Activated CD4-positive, alpha-beta T cell treated with anti-CD3 and anti-CD28 coated beads for 36 hours (primary cell): Measurements from ENCODE around the gene CDYL. TPM values are rescaled to one million over a fixed set of nuclear protein-coding genes. Genes with fewer than 3 reads are reported as not detected.
"Not testable (repeated sequence)": the region's sequence is repeated elsewhere in the genome, so short reads cannot be mapped to it uniquely, and the experiment has no call there.

ENCODE experiments used
- ATAC-seq: fragments of 200-7000 bp; cut with Tn5 transposase; one replicate; pipeline ENCODE4 v1.10.0; 2021; ENCODE audit warnings: mild to moderate bottlenecking, moderate library complexity
- CTCF ChIA-PET: fragments of 350-600 bp; sonication (Branson Sonifier 250); formaldehyde crosslinking; loops from one replicate; lab custom pipeline; 2021; ENCODE audit warnings: antibody characterized with exemption; lab: Charles Lee
- POLR2A ChIA-PET: fragments of 350-600 bp; sonication (Branson Sonifier 250); formaldehyde crosslinking; loops from one replicate; lab custom pipeline; 2021; ENCODE audit warnings: antibody characterized with exemption, inconsistent platforms; lab: Charles Lee
- DNase-seq: peaks from one replicate; pipeline ENCODE4 v3.0.0-alpha.2; 2020
- H3K27ac Mint-ChIP-seq: one replicate; pipeline ENCODE4 v1.8.0; 2021; ENCODE audit warnings: mixed read lengths
- H3K27me3 Mint-ChIP-seq: one replicate; pipeline ENCODE4 v1.8.0; 2021; ENCODE audit warnings: mixed read lengths
- H3K36me3 Mint-ChIP-seq: one replicate; pipeline ENCODE4 v1.8.0; 2021; ENCODE audit warnings: low read depth, mixed read lengths
- H3K4me1 Mint-ChIP-seq: one replicate; pipeline ENCODE4 v1.8.0; 2021; ENCODE audit warnings: mixed read lengths
- H3K4me3 Mint-ChIP-seq: one replicate; pipeline ENCODE4 v1.8.0; 2021; ENCODE audit warnings: mild to moderate bottlenecking, moderate library complexity, mixed read lengths
- H3K9me3 Mint-ChIP-seq: one replicate; pipeline ENCODE4 v1.8.0; 2021; ENCODE audit warnings: low read depth, mixed read lengths
- intact Hi-C, 2 experiments: fragments of 100-400 bp; cut with DNase I in 1 of 2; cut with micrococcal nuclease in 1 of 2; formaldehyde crosslinking; loops; one replicate each; pipeline versions ENCODE4 v1.14.2 to v1.15.1; 2022 to 2024; cut with DNase I, micrococcal nuclease
- total RNA-seq, 2 experiments: library from RNA; stranded (reverse); gene quantifications; one replicate each; pipeline ENCODE4 v1.2.3, GENCODE V29; 2021

CDYL gene
- total RNA-seq, 2 experiments from 2014 or later: 22.1 to 33.7 TPM

DNA sequence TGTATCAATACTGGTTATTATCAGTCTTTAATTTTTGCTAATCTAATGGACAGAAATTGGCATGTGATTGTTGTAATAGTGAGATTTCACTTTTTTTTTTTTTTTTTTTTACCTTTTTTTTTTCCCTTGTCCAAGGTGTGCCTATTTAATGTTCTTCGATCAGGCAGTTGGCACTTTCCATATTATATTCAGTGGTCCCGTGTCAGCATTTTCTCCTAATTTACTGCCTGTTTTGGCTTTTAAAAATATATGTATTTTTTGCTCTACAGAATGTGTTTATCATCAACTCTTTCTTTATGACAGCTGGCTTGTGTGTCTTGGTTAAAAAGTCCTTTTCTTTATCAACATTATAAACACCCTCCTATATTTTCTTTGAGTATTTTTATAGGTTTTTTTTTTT lies 39.4 kb downstream of the CDYL start:
- CTCF ChIA-PET: interaction anchor here (0.6 to 1.3 kb wide), 2 partner anchors 11 to 43 kb away, joined by 3 read pairs; no protein-coding TSS in a partner anchor
- H3K36me3 Mint-ChIP-seq: peaks cover 6% of the 10 kb centered on the region

DNA sequence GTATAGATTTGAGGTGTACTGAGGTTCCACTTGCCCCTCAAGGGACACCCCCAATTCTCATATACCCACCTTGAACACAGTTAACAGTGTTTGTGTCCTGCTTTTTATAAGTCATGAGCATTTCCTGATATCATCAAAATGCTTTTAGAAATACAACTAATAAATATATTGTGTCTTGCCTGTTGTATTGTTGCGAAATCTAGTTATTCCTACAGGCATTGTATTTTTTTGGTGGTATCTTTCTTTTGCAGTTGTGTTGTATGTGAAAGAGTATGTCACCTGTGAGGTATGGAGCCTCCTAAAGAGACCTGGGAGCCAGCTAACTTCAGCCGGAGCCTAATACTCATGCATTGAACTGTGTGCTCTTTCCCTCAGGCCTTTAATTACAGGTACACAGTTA lies 40.7 kb downstream of the CDYL start:
- Mint-ChIP-seq H3K27ac (no peak overlapping the region), H3K36me3 (peaks cover 11% of the 10 kb centered on the region), H3K27me3 (no peaks in the 10 kb centered on the region), H3K4me3 (no peak overlapping the region), H3K9me3 (peaks cover 4% of the 10 kb centered on the region), H3K4me1 (peaks cover 53% of the 10 kb centered on the region)
- intact Hi-C loops: no loop called here
- no peak for DNase-seq
- CTCF ChIA-PET: interaction anchor here (0.6 to 0.7 kb wide), 3 partner anchors 12 to 219 kb away, joined by 3 to 4 read pairs (median 3); no protein-coding TSS in a partner anchor
- POLR2A ChIA-PET: interaction anchor here (0.7 kb wide), 1 partner anchor 275 kb away, joined by 3 read pairs; no protein-coding TSS in a partner anchor
- ATAC-seq: peak; percentile 44

More for the DNA sequence above, 39.4 kb downstream of the CDYL start:
- Mint-ChIP-seq H3K4me3 (no peak overlapping the region), H3K4me1 (peaks cover 62% of the 10 kb centered on the region), H3K27me3 (no peaks in the 10 kb centered on the region), H3K27ac (no peak overlapping the region), H3K9me3 (peaks cover 3% of the 10 kb centered on the region)
- POLR2A ChIA-PET: no interaction called here
- DNase-seq: no peak
- no peak for ATAC-seq
- intact Hi-C loops: no loop called here

DNA sequence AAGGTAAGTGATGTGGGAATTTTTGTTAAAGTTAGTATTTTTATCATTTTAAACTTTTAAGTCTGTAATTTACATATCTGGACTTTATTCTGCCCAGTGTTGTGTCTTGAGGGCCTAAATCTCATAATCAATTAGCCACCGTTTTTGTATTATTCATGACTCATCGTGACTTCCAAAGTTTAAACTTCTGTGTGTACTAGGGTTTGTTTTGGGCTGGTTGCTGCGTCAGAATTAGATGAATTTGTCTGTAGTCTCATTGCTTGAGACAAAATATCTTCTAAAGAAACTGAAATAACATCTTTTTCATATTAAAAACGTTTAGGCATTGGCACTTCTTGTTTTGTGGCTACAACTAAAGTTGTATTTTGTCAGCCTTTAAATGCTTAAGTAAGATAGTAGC lies 41.3 kb downstream of the CDYL start:
- Mint-ChIP-seq H3K36me3 (peaks cover 11% of the 10 kb centered on the region), H3K4me1 (peaks cover 46% of the 10 kb centered on the region), H3K4me3 (no peak overlapping the region), H3K27ac (no peak overlapping the region), H3K27me3 (no peaks in the 10 kb centered on the region), H3K9me3 (peaks cover 4% of the 10 kb centered on the region)
- DNase-seq (no peak), ATAC-seq (no peak)
- intact Hi-C loops: no loop called here
- POLR2A ChIA-PET: no interaction called here
- CTCF ChIA-PET: interaction anchor here (0.6 to 1.1 kb wide), 5 partner anchors 12 to 218 kb away, joined by 3 to 4 read pairs (median 3); no protein-coding TSS in a partner anchor

DNA sequence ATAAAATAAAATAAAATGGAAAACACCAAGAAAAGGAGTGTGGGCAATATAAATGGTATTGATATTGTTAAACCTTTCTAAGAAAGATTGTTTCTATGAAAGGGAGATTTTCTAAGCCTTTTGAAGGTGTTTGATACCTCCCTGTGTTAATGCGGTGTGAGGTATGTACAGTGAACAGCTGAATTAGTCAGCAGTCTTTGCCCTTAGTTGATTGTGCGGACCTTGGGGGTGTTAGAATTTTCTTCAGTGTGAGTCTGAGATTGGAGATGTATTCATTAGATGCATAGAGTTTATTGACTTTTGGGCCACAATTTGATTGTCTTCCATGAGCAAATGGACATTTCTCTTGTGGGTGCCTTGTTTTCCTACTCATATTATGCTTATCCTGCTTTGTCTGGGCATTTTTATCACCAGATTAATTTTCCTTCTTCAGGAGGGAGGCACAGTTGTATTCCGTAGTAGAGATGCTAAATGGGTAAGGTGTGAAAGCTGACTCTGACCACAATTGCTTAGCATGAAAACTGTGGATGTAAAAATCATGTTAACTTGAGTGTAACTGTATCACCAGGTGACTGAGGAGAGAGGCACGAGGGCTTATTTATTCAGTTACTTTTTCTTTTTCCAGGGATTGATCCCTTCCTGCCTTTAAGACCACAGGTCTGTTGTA lies 42.2 kb downstream of the CDYL start:
- POLR2A ChIA-PET: no interaction called here
- Mint-ChIP-seq H3K27ac (no peak overlapping the region), H3K27me3 (no peaks in the 10 kb centered on the region), H3K4me3 (no peak overlapping the region), H3K4me1 (peaks cover 39% of the 10 kb centered on the region), H3K9me3 (peaks cover 7% of the 10 kb centered on the region), H3K36me3 (peaks cover 11% of the 10 kb centered on the region)
- DNase-seq (no peak), ATAC-seq (no peak)
- CTCF ChIA-PET: interaction anchor here (1.1 kb wide), 1 partner anchor 19 kb away, joined by 4 read pairs; no protein-coding TSS in a partner anchor
- intact Hi-C loops: no loop called here

DNA sequence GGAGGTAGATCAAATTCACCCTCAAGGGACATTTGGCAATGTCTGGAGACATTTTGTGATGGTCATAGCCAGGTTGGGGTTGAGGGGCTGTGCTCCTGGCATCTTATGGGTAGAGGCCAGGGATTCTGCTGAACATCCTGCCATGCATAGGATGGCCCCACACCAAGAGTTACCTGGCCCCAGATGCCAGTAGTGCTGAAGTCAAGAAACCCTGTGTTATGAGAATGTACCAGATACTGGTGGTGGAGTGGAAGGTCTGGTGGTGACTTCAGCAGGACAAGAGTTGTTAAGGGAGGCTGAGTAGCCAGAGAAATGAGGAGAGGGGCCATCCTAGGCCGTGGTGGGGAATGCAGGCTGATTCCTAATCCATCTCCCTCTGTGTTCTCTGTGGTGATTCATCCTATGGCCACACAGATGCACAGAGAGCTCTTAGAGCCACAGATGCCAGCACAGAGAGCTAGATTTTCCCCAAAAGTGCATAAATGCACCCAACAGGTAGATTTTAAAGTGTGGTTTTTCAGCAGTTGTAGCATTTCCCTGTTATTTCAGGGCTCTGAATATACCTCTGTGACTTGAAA lies 43.6 kb downstream of the CDYL start:
- no peak overlapping the region for H3K27ac Mint-ChIP-seq
- POLR2A ChIA-PET: no interaction called here
- CTCF ChIA-PET: interaction anchor here (0.6 kb wide), 1 partner anchor 173 kb away, joined by 3 read pairs; no protein-coding TSS in a partner anchor
- no peak overlapping the region for H3K4me3 Mint-ChIP-seq
- H3K36me3 Mint-ChIP-seq: peaks cover 14% of the 10 kb centered on the region
- no peak for DNase-seq
- H3K27me3 Mint-ChIP-seq: no peaks in the 10 kb centered on the region
- intact Hi-C loops: no loop called here
- ATAC-seq: no peak
- peaks cover 13% of the 10 kb centered on the region for H3K9me3 Mint-ChIP-seq
- peaks cover 26% of the 10 kb centered on the region for H3K4me1 Mint-ChIP-seq

DNA sequence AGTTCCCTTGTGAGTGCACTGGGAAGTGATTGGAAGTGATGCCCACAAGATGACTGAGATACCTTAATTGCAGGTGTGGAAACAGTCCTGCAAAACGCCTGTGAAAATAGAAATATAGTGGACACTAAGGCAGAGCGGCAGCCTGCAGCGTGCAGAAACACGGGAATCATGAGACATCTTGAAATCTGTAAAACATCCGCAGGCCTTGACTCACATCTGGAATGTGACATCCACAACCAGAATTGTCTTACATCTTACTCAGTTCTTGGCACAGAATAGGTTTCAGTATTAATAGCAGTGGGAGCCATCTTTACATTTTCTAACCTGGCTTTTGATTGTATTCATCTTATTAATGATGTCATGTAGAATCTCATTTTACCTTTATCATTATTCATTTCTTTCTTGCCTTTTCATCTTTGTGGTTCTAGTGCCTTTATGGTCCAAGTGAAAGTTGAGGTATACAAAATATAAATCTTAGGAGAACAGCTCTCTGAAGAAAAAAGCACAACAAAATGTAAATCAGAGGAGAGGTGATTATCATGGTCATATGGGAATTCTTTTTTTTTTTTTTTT lies 44.6 kb downstream of the CDYL start:
- Mint-ChIP-seq H3K36me3 (peaks cover 16% of the 10 kb centered on the region), H3K27ac (no peak overlapping the region), H3K4me3 (no peak overlapping the region), H3K9me3 (peaks cover 16% of the 10 kb centered on the region), H3K4me1 (peaks cover 25% of the 10 kb centered on the region), H3K27me3 (no peaks in the 10 kb centered on the region)
- ChIA-PET POLR2A (no interaction called here), CTCF (no interaction called here)
- ATAC-seq: no peak
- intact Hi-C loops: no loop called here
- DNase-seq: no peak

DNA sequence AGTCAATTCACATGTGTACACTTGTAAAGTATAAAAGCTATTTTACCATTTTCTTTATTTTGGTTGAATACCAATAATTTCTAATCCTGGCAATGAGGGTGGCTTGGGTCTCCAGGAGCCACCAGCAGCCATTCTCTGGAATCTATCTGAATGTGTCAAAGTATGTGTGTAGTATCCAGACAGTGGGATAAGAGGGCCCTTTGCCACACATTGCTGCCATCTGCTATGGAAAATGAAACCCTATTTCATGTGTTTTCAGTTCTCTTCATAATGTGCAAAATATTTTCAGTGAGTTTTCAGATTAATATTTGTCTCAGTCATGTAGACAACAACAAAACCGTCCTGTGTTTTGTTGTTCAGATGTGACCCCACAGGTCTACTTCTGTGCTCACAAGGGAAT lies 46.3 kb downstream of the CDYL start:
- POLR2A ChIA-PET: no interaction called here
- H3K9me3 Mint-ChIP-seq: peaks cover 31% of the 10 kb centered on the region
- intact Hi-C loops: no loop called here

DNA sequence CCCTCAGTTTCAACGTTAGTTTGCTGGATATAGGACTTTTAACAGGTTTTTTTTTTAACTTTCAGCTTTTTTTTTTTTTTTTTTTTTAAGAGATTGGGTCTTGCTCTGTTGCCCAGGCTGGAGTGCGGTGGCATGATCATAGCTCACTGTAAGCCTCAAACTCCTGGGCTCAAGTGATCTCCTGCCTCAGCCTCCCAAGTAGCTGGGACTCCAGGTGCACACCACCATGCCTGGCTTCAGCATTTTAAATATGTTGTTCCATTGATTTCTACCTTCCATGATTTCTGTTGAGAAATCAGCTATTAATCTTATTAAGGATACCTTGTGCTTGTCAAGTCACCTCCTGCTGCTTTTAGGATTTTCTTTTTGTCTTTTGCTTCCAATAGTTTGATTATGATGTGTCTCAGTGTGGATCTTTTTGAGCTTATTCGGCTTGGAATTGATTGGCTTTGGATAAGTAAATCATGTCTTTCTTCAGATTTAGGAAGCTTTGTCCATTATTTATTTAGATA lies 52.0 kb downstream of the CDYL start:
- no peak for DNase-seq
- no peaks in the 10 kb centered on the region for H3K27me3 Mint-ChIP-seq
- H3K36me3 Mint-ChIP-seq: peaks cover 35% of the 10 kb centered on the region
- intact Hi-C loops: no loop called here
- H3K4me1 Mint-ChIP-seq: peaks cover 4% of the 10 kb centered on the region
- H3K27ac Mint-ChIP-seq: no peak overlapping the region
- ChIA-PET CTCF (interaction anchor here (1.0 kb wide), 1 partner anchor 26 kb away, joined by 6 read pairs; no protein-coding TSS in a partner anchor), POLR2A (no interaction called here)
- no peak for ATAC-seq
- no peak overlapping the region for H3K4me3 Mint-ChIP-seq
- peaks cover 44% of the 10 kb centered on the region for H3K9me3 Mint-ChIP-seq

More for the DNA sequence above, 46.3 kb downstream of the CDYL start:
- Mint-ChIP-seq H3K4me3 (no peak overlapping the region), H3K4me1 (peaks cover 23% of the 10 kb centered on the region), H3K36me3 (peaks cover 25% of the 10 kb centered on the region), H3K27ac (no peak overlapping the region), H3K27me3 (no peaks in the 10 kb centered on the region)
- ATAC-seq (no peak), DNase-seq (no peak)
- CTCF ChIA-PET: interaction anchor here (0.8 kb wide), 1 partner anchor 50 kb away, joined by 3 read pairs; no protein-coding TSS in a partner anchor

DNA sequence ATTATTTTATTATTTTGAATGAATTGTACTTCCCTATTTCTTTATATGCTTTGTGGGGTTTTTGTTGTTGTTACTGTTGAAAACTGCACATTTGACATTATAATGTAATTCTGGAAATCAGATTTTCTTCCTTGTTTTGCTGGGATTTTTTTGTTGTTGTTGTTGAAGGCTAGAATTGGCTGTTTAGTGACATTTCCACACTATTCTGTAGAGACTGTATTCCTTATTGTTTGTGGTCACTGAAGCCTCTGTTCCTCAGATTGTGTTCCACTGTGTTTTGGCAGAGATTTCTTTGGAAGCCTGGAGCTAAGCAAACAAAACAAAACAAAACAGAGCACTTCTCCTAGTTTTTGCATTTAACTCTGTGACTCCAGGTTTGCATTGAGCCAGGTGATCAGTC lies 52.9 kb downstream of the CDYL start:
- ChIA-PET POLR2A (no interaction called here), CTCF (interaction anchor here (0.6 to 1.1 kb wide), 3 partner anchors 12 to 988 kb away, joined by 3 to 5 read pairs (median 4); no protein-coding TSS in a partner anchor)
- no peak for DNase-seq
- H3K36me3 Mint-ChIP-seq: peaks cover 32% of the 10 kb centered on the region
- no peak for ATAC-seq
- no peak overlapping the region for H3K4me3 Mint-ChIP-seq
- H3K27me3 Mint-ChIP-seq: no peaks in the 10 kb centered on the region
- intact Hi-C loops: no loop called here
- peaks cover 4% of the 10 kb centered on the region for H3K4me1 Mint-ChIP-seq
- H3K9me3 Mint-ChIP-seq: peaks cover 39% of the 10 kb centered on the region
- no peak overlapping the region for H3K27ac Mint-ChIP-seq

DNA sequence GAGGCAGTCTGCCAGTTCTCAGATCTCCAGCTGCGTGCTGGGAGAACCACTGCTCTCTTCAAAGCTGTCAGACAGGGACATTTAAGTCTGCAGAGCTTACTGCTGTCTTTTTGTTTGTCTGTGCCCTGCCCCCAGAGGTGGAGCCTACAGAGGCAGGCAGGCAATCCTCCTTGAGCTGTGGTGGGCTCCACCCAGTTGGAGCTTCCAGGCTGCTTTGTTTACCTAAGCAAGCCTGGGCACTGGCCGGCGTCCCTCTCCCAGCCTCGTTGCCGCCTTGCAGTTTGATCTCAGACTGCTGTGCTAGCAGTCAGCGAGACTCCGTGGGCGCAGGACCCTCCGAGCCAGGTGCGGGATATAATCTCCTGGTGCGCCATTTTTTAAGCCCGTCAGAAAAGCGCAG lies 59.3 kb downstream of the CDYL start:
- POLR2A ChIA-PET, H3K27ac Mint-ChIP-seq, H3K4me3 Mint-ChIP-seq, DNase-seq, intact Hi-C loops, CTCF ChIA-PET, ATAC-seq, H3K27me3 Mint-ChIP-seq: not testable (repeated sequence)
- peaks cover 14% of the 10 kb centered on the region for H3K4me1 Mint-ChIP-seq
- H3K36me3 Mint-ChIP-seq: peaks cover 41% of the 10 kb centered on the region
- peaks cover 34% of the 10 kb centered on the region for H3K9me3 Mint-ChIP-seq

DNA sequence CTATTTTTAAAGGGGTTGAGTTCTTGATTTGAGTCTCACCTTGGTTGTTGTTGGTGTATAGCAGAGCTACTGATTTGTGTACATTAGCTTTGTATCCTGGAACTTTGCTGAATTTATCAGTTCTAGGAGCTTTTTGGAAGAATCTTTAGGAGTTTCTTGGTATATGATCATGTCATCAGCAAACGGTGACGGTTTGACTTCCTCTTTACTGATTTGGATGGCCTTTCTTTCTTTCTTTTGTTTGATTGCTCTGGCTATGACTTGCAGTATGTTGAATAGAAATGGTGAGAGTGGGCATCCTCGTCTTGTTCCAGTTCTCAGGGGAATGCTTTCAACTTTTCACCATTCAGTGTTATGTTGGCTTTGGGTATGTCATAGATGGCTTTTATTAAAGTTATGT lies 64.0 kb downstream of the CDYL start:
- Mint-ChIP-seq H3K27ac (no peak overlapping the region), H3K27me3 (no peaks in the 10 kb centered on the region), H3K36me3 (peaks cover 64% of the 10 kb centered on the region)

More for the DNA sequence above, 64.0 kb downstream of the CDYL start:
- H3K9me3 Mint-ChIP-seq: peaks cover 59% of the 10 kb centered on the region
- ChIA-PET CTCF (no interaction called here), POLR2A (no interaction called here)
- intact Hi-C loops: no loop called here
- DNase-seq (no peak), ATAC-seq (no peak)
- no peak overlapping the region for H3K4me3 Mint-ChIP-seq
- H3K4me1 Mint-ChIP-seq: peaks cover 36% of the 10 kb centered on the region
